ENCODE measurements around the gene L3MBTL2.

Gene L3MBTL2

DNA sequence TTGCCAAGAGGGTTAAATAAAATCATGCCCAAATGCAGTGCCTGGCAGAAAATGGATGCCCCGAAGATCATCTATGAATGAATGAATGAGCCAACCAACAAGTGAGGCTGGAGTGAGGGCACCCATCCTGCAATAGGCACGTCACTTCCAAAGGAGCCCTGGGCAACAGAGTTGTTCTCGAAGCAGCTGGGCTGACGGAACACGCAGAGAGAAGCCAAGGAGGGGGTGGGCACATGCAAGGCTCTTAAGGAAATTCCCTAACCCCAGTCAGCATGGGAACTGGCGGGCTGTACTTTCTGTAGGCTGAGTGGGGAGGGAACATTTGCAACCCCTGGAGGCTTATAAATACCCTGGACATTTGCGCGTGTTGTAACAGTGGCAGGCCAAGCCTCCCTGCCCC is 47.3 kb downstream of the L3MBTL2 start:
- no peak overlapping the region for H3K4me3 ChIP-seq (ENCODE audit: low read length in 2 of 2)
- WGBS, 2 donors (ENCODE audit: extremely low coverage in 2 of 2, insufficient read length in 2 of 2, insufficient replicate concordance in 1 of 2): no CpG with 5 or more reads among the region's 8 CpGs
- H2BK120ac ChIP-seq (ENCODE audit: low read depth, low read length): no peak overlapping the region
- no peaks in the 10 kb centered on the region for H3K27me3 ChIP-seq (ENCODE audit: control insufficient read depth in 3 of 3, insufficient read depth in 3 of 3, low read depth in 1 of 3, low read length in 3 of 3)
- DNase-seq (ENCODE audit: low spot score): no peak
- no peak overlapping the region for H3K14ac ChIP-seq (ENCODE audit: low read length)
- peaks cover 11% of the 10 kb centered on the region for H3K79me1 ChIP-seq (ENCODE audit: low read depth, low read length)
- peaks cover 76 to 96% of the 10 kb centered on the region in 2 donors for H3K36me3 ChIP-seq (replicated peaks in 1 of 2; ENCODE audit: control insufficient read depth in 2 of 2, insufficient read depth in 2 of 2, low read length in 2 of 2)
- no peak overlapping the region for H2AK5ac ChIP-seq (ENCODE audit: low read depth, low read length)
- H3K4ac ChIP-seq (ENCODE audit: low read length): no peak overlapping the region
- H2BK5ac ChIP-seq (ENCODE audit: low read length): peak overlapping the region; percentile 39
- no peak overlapping the region for H3K23ac ChIP-seq (ENCODE audit: low read depth, low read length, poor library complexity)
- H4K8ac ChIP-seq (ENCODE audit: low read depth, low read length): no peak overlapping the region
- H2BK15ac ChIP-seq (ENCODE audit: low read length): no peak overlapping the region
- no peaks in the 10 kb centered on the region for H3K9me3 ChIP-seq (replicated peaks in 1 of 2; ENCODE audit: control insufficient read depth in 2 of 2, insufficient read depth in 1 of 2, low read depth in 1 of 2, low read length in 2 of 2)
- no peak overlapping the region for H3K27ac ChIP-seq (replicated peaks; ENCODE audit: low read length)
- peak overlapping the region; percentile 44 for H3K9ac ChIP-seq (ENCODE audit: low read depth, low read length, poor library complexity)
- H3K4me2 ChIP-seq (ENCODE audit: insufficient read depth, low read length, poor library complexity, severe bottlenecking): no peak overlapping the region
- H4K91ac ChIP-seq (ENCODE audit: low read depth, low read length, poor library complexity): no peak overlapping the region
- no peak overlapping the region for H2AFZ ChIP-seq (ENCODE audit: low read length)
- no peak overlapping the region for H2BK12ac ChIP-seq (ENCODE audit: low read length)
- H3K18ac ChIP-seq (ENCODE audit: low read length): no peak overlapping the region
- peaks cover 0 to 2% of the 10 kb centered on the region in 2 donors for H3K4me1 ChIP-seq (ENCODE audit: control insufficient read depth in 2 of 2, insufficient read depth in 1 of 2, low read depth in 1 of 2, low read length in 2 of 2)

- no peak overlapping the region for H2AFZ ChIP-seq (ENCODE audit: low read length)
- no peaks in the 10 kb centered on the region for H3K27me3 ChIP-seq (ENCODE audit: control insufficient read depth in 3 of 3, insufficient read depth in 3 of 3, low read depth in 1 of 3, low read length in 3 of 3)
- H3K79me1 ChIP-seq (ENCODE audit: low read depth, low read length): peaks cover 10% of the 10 kb centered on the region
- H2BK120ac ChIP-seq (ENCODE audit: low read depth, low read length): no peak overlapping the region
- H2BK5ac ChIP-seq (ENCODE audit: low read length): no peak overlapping the region
- H3K4ac ChIP-seq (ENCODE audit: low read length): no peak overlapping the region
- no peak overlapping the region for H3K4me3 ChIP-seq (ENCODE audit: low read length in 2 of 2)
- H4K8ac ChIP-seq (ENCODE audit: low read depth, low read length): no peak overlapping the region
- H3K23ac ChIP-seq (ENCODE audit: low read depth, low read length, poor library complexity): no peak overlapping the region
- peak overlapping the region; percentile 21 for H3K9ac ChIP-seq (ENCODE audit: low read depth, low read length, poor library complexity)
- H4K91ac ChIP-seq (ENCODE audit: low read depth, low read length, poor library complexity): no peak overlapping the region
- no peak overlapping the region for H3K18ac ChIP-seq (ENCODE audit: low read length)
- no peak overlapping the region for H2BK12ac ChIP-seq (ENCODE audit: low read length)
- DNase-seq (ENCODE audit: low spot score): no peak
- peaks cover 72 to 95% of the 10 kb centered on the region in 2 donors for H3K36me3 ChIP-seq (replicated peaks in 1 of 2; ENCODE audit: control insufficient read depth in 2 of 2, insufficient read depth in 2 of 2, low read length in 2 of 2)
- no peak overlapping the region for H3K27ac ChIP-seq (replicated peaks; ENCODE audit: low read length)
- H3K4me2 ChIP-seq (ENCODE audit: insufficient read depth, low read length, poor library complexity, severe bottlenecking): no peak overlapping the region
- no CpG with 5 or more reads among the region's 7 CpGs for WGBS, 2 donors (ENCODE audit: extremely low coverage in 2 of 2, insufficient read length in 2 of 2, insufficient replicate concordance in 1 of 2)
- H2BK15ac ChIP-seq (ENCODE audit: low read length): no peak overlapping the region
- peaks cover 0 to 4% of the 10 kb centered on the region in 2 donors for H3K4me1 ChIP-seq (ENCODE audit: control insufficient read depth in 2 of 2, insufficient read depth in 1 of 2, low read depth in 1 of 2, low read length in 2 of 2)
- H2AK5ac ChIP-seq (ENCODE audit: low read depth, low read length): no peak overlapping the region
- H3K9me3 ChIP-seq (replicated peaks in 1 of 2; ENCODE audit: control insufficient read depth in 2 of 2, insufficient read depth in 1 of 2, low read depth in 1 of 2, low read length in 2 of 2): peaks cover 0 to 3% of the 10 kb centered on the region in 2 donors
- no peak overlapping the region for H3K14ac ChIP-seq (ENCODE audit: low read length)
These were observed 49.1 kb downstream of the L3MBTL2 start for GRCh38 chr22:41254230-41254629.

DNA sequence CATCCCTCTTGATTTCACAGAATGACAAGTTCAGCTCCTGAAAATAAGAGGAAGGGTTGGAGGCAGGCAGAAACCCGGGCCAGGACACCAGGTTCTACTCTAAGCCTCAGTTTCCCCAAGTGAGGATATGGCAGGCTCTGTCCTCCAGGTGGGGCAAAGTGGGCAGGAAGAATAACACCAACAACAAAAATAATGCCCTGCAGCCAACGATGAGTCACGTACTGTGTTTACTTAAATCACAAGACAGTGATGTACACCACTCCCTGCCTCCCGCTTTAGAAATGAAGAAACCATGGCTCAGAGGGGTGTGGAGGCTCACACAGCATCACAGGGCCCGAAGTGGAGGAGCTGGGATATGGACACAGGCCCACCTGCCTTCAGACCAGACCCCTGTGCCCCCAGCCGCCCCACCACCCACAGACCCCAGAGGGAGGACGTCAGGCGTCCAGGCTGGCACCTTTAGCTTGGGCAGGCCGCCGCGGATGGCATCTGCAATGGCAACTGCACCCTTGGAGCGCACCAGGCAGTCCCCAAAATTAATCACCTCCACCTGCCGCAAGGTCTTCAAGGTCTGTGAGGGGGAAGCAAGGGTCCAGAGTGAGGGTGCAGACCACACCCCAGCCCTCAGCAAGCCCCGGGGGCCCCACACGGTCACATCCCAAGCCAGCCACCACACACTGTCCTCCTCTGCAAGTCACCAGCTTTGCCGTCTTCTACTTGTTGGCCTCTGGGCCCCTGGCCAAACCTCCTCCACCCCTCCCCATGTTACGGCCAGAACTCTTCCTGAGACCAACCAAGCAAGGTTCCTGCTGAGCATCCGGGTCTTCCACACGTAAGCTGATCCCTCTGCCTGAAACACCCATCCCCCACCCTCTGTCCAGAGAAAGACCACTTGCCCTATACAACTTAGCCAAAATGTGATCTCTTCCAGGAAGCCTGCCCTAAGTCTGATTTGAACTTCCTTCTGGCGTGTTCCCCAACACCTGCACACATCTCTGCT is 51.4 kb downstream of the L3MBTL2 start:
- Histone ChIP-seq H2AK5ac (ENCODE audit: low read depth, low read length) (no peak overlapping the region), H3K36me3 (replicated peaks in 1 of 2; ENCODE audit: control insufficient read depth in 2 of 2, insufficient read depth in 2 of 2, low read length in 2 of 2) (peaks cover 67 to 95% of the 10 kb centered on the region in 2 donors), H2BK15ac (ENCODE audit: low read length) (no peak overlapping the region), H3K9me3 (replicated peaks in 1 of 2; ENCODE audit: control insufficient read depth in 2 of 2, insufficient read depth in 1 of 2, low read depth in 1 of 2, low read length in 2 of 2) (peaks cover 0 to 3% of the 10 kb centered on the region in 2 donors), H4K91ac (ENCODE audit: low read depth, low read length, poor library complexity) (no peak overlapping the region), H3K23ac (ENCODE audit: low read depth, low read length, poor library complexity) (no peak overlapping the region), H2BK5ac (ENCODE audit: low read length) (no peak overlapping the region), H2AFZ (ENCODE audit: low read length) (no peak overlapping the region), H3K4me3 (ENCODE audit: low read length in 2 of 2) (no peak overlapping the region), H3K27me3 (ENCODE audit: control insufficient read depth in 3 of 3, insufficient read depth in 3 of 3, low read depth in 1 of 3, low read length in 3 of 3) (no peaks in the 10 kb centered on the region), H3K27ac (replicated peaks; ENCODE audit: low read length) (no peak overlapping the region), H3K9ac (ENCODE audit: low read depth, low read length, poor library complexity) (no peak overlapping the region), H3K14ac (ENCODE audit: low read length) (no peak overlapping the region), H3K18ac (ENCODE audit: low read length) (no peak overlapping the region), H4K8ac (ENCODE audit: low read depth, low read length) (no peak overlapping the region), H3K4me1 (ENCODE audit: control insufficient read depth in 2 of 2, insufficient read depth in 1 of 2, low read depth in 1 of 2, low read length in 2 of 2) (peaks cover 0 to 4% of the 10 kb centered on the region in 2 donors), H2BK12ac (ENCODE audit: low read length) (no peak overlapping the region), H2BK120ac (ENCODE audit: low read depth, low read length) (no peak overlapping the region), H3K4ac (ENCODE audit: low read length) (no peak overlapping the region), H3K4me2 (ENCODE audit: insufficient read depth, low read length, poor library complexity, severe bottlenecking) (no peak overlapping the region), H3K79me1 (ENCODE audit: low read depth, low read length) (peaks cover 11% of the 10 kb centered on the region)
- no peak for DNase-seq (ENCODE audit: low spot score)
- no CpG with 5 or more reads among the region's 20 CpGs for WGBS, 2 donors (ENCODE audit: extremely low coverage in 2 of 2, insufficient read length in 2 of 2, insufficient replicate concordance in 1 of 2)

- H4K8ac ChIP-seq (ENCODE audit: low read depth, low read length): no peak overlapping the region
- H3K4me3 ChIP-seq (ENCODE audit: low read length in 2 of 2): no peak overlapping the region
- peak overlapping the region; percentile 37 for H3K9ac ChIP-seq (ENCODE audit: low read depth, low read length, poor library complexity)
- peak overlapping the region; percentile 67 for H3K14ac ChIP-seq (ENCODE audit: low read length)
- H3K27ac ChIP-seq (replicated peaks; ENCODE audit: low read length): no peak overlapping the region
- H2BK15ac ChIP-seq (ENCODE audit: low read length): no peak overlapping the region
- H2BK5ac ChIP-seq (ENCODE audit: low read length): no peak overlapping the region
- peaks cover 0 to 3% of the 10 kb centered on the region in 2 donors for H3K9me3 ChIP-seq (replicated peaks in 1 of 2; ENCODE audit: control insufficient read depth in 2 of 2, insufficient read depth in 1 of 2, low read depth in 1 of 2, low read length in 2 of 2)
- H3K4me1 ChIP-seq (ENCODE audit: control insufficient read depth in 2 of 2, insufficient read depth in 1 of 2, low read depth in 1 of 2, low read length in 2 of 2): peaks cover 0 to 4% of the 10 kb centered on the region in 2 donors
- no peak overlapping the region for H2BK120ac ChIP-seq (ENCODE audit: low read depth, low read length)
- no peak overlapping the region for H2AFZ ChIP-seq (ENCODE audit: low read length)
- WGBS, 2 donors (ENCODE audit: extremely low coverage in 2 of 2, insufficient read length in 2 of 2, insufficient replicate concordance in 1 of 2): no CpG with 5 or more reads among the region's 11 CpGs
- H2AK5ac ChIP-seq (ENCODE audit: low read depth, low read length): peak overlapping the region; percentile 77
- H3K27me3 ChIP-seq (ENCODE audit: control insufficient read depth in 3 of 3, insufficient read depth in 3 of 3, low read depth in 1 of 3, low read length in 3 of 3): no peaks in the 10 kb centered on the region
- H3K79me1 ChIP-seq (ENCODE audit: low read depth, low read length): peaks cover 10% of the 10 kb centered on the region
- no peak overlapping the region for H3K4ac ChIP-seq (ENCODE audit: low read length)
- peaks cover 71 to 97% of the 10 kb centered on the region in 2 donors for H3K36me3 ChIP-seq (replicated peaks in 1 of 2; ENCODE audit: control insufficient read depth in 2 of 2, insufficient read depth in 2 of 2, low read length in 2 of 2)
- H3K23ac ChIP-seq (ENCODE audit: low read depth, low read length, poor library complexity): peak overlapping the region; percentile 85
- DNase-seq (ENCODE audit: low spot score): no peak
- no peak overlapping the region for H3K4me2 ChIP-seq (ENCODE audit: insufficient read depth, low read length, poor library complexity, severe bottlenecking)
- H4K91ac ChIP-seq (ENCODE audit: low read depth, low read length, poor library complexity): no peak overlapping the region
- no peak overlapping the region for H3K18ac ChIP-seq (ENCODE audit: low read length)
- H2BK12ac ChIP-seq (ENCODE audit: low read length): no peak overlapping the region
These were observed 52.6 kb downstream of the L3MBTL2 start for GRCh38 chr22:41257696-41258095.

Data from neuronal stem cell (in vitro differentiated cells).